BE2C (cell line): Measurements from ENCODE around the gene IL18R1.
"Not testable (repeated sequence)": the region's sequence is repeated elsewhere in the genome, so short reads cannot be mapped to it uniquely, and the experiment has no call there.

Experiments used
- DNase-seq: peaks from one replicate; pipeline ENCODE4 v3.0.0-alpha.2; 2020
- H3K27me3 ChIP-seq: fragments of 250-450 bp; sonication (Bioruptor Pico); 2 replicates; pipeline ENCODE4 v1.5.1; 2020; ENCODE audit warnings: mild to moderate bottlenecking
- H3K36me3 ChIP-seq: fragments of 250-450 bp; sonication (Bioruptor Pico); 2 replicates; pipeline ENCODE4 v1.5.1; 2020; ENCODE audit warnings: mild to moderate bottlenecking
- H3K4me1 ChIP-seq: fragments of 250-450 bp; sonication (Bioruptor Pico); 2 replicates; pipeline ENCODE4 v1.5.1; 2020
- H3K4me3 ChIP-seq: 2 replicates; pipeline ENCODE4 v1.5.1; 2011; ENCODE audit warnings: low read depth, low read length
- H3K9me3 ChIP-seq: fragments of 250-450 bp; sonication (Bioruptor Pico); 2 replicates; pipeline ENCODE4 v1.5.1; 2020
- CTCF ChIP-seq: IDR thresholded peaks from 2 replicates; pipeline ENCODE4 v1.5.1; 2012; ENCODE audit warnings: mild to moderate bottlenecking, low read depth, low read length

The IL18R1 gene

GRCh38 chr2:102313950-102314349, 41.6 kb upstream of the IL18R1 start:
- H3K36me3 ChIP-seq = no peaks in the 10 kb centered on the region
- H3K9me3 ChIP-seq = no peaks in the 10 kb centered on the region
- H3K4me3 ChIP-seq = no peak overlapping the region
- H3K4me1 ChIP-seq = no peaks in the 10 kb centered on the region
- H3K27me3 ChIP-seq = no peaks in the 10 kb centered on the region
- no peak for DNase-seq
- no peak for TF ChIP-seq CTCF

GRCh38 chr2:102315921-102316320, 39.7 kb upstream of the IL18R1 start:
- Histone ChIP-seq H3K36me3 (no peaks in the 10 kb centered on the region), H3K9me3 (no peaks in the 10 kb centered on the region), H3K4me1 (no peaks in the 10 kb centered on the region), H3K27me3 (no peaks in the 10 kb centered on the region), H3K4me3 (no peak overlapping the region)
- TF ChIP-seq CTCF = no peak
- DNase-seq = no peak

GRCh38 chr2:102317715-102318114, 37.9 kb upstream of the IL18R1 start:
- no peaks in the 10 kb centered on the region for H3K4me1 ChIP-seq
- no peak overlapping the region for H3K4me3 ChIP-seq
- H3K9me3 ChIP-seq = no peaks in the 10 kb centered on the region
- no peak for DNase-seq
- no peak for TF ChIP-seq CTCF
- H3K27me3 ChIP-seq = no peaks in the 10 kb centered on the region
- no peaks in the 10 kb centered on the region for H3K36me3 ChIP-seq

GRCh38 chr2:102318437-102318836, 37.2 kb upstream of the IL18R1 start:
- Histone ChIP-seq H3K36me3 (no peaks in the 10 kb centered on the region), H3K4me1 (no peaks in the 10 kb centered on the region), H3K9me3 (no peaks in the 10 kb centered on the region), H3K27me3 (no peaks in the 10 kb centered on the region), H3K4me3 (no peak overlapping the region)
- no peak for DNase-seq
- no peak for TF ChIP-seq CTCF

- H3K27me3 ChIP-seq = no peaks in the 10 kb centered on the region
- H3K9me3 ChIP-seq = no peaks in the 10 kb centered on the region
- no peak for DNase-seq
- TF ChIP-seq CTCF = no peak
- H3K36me3 ChIP-seq = no peaks in the 10 kb centered on the region
- H3K4me1 ChIP-seq = no peaks in the 10 kb centered on the region
- H3K4me3 ChIP-seq = no peak overlapping the region
Measured at GRCh38 chr2:102321941-102322719, 33.5 kb upstream of the IL18R1 start.

- not testable (repeated sequence) for H3K27me3 ChIP-seq, H3K36me3 ChIP-seq, H3K4me3 ChIP-seq, DNase-seq, H3K4me1 ChIP-seq, H3K9me3 ChIP-seq
Measured at GRCh38 chr2:102324914-102325313, 30.7 kb upstream of the IL18R1 start.
